Pancreas (tissue), 10 donors: ENCODE data around the gene PDE6B. TPM values are rescaled to one million over a fixed set of nuclear protein-coding genes. Genes with fewer than 3 reads are reported as not detected.

Experiments
- ATAC-seq, 4 donors: fragments of 200-7000 bp; cut with Tn5 transposase; one replicate each; pipeline versions ENCODE4 v1.8.0 to v1.9.1; 2020; ENCODE audit warnings: mild to moderate bottlenecking in 4 of 4, moderate library complexity in 4 of 4
- DNase-seq, 6 donors: peaks; one replicate each; pipeline ENCODE4 v3.0.0-alpha.2; 2020
- FAIRE-seq: peaks from 2 replicates; lab custom pipeline; 2012; peaks lifted over from hg19 to GRCh38; lab: Jason Lieb, UNC
- H3K27ac ChIP-seq, 4 donors: fragments of 200-600 bp; sonication (generic); 1 replicate in 3 of 4; 2 replicates in 1 of 4; pipeline versions ENCODE4 v1.5.0 to v1.8.0; 2020
- H3K27me3 ChIP-seq, 4 donors: fragments of 200-600 bp; one replicate each; pipeline ENCODE4 v1.8.0; 2021
- H3K36me3 ChIP-seq, 3 donors: fragments of 200-600 bp; sonication (generic) in 1 of 3; one replicate each; pipeline versions ENCODE4 v1.5.0 to v1.8.0; 2020 to 2021
- H3K4me1 ChIP-seq, 3 donors: fragments of 200-600 bp; one replicate each; pipeline ENCODE4 v1.8.0; 2021
- H3K4me3 ChIP-seq, 4 donors: fragments of 200-600 bp; sonication (generic) in 2 of 4; one replicate each; pipeline versions ENCODE4 v1.5.0 to v1.8.0; 2020 to 2021
- H3K9me3 ChIP-seq, 4 donors: fragments of 200-600 bp; one replicate each; pipeline ENCODE4 v1.8.0; 2021
- CTCF ChIP-seq, 4 donors: fragments of 200-600 bp; sonication (generic) in 3 of 4; IDR thresholded peaks; one replicate each; pipeline versions ENCODE4 v1.5.0 to v1.8.0; 2021; ENCODE audit warnings: antibody characterized with exemption in 4 of 4
- WGBS, 2 donors: extraction: QIAGEN DNeasy Blood & Tissue Kit; methylation state at CpG; one replicate each; pipeline ENCODE4 v1.1.7; 2013; 5-methylcytosine and 5-hydroxymethylcytosine counted together
- intact Hi-C, 3 donors: fragments of 100-400 bp; cut with DNase I; formaldehyde crosslinking; loops; one replicate each; pipeline versions ENCODE4 v1.11.1 to v1.14.2; 2022
- polyA plus RNA-seq, 2 donors: library from polyadenylated mRNA; stranded (reverse); fragments of 200-250 nt; gene quantifications; one replicate each; pipeline ENCODE4 v1.2.3, GENCODE V29; 2013
- total RNA-seq, 6 donors: library from RNA; stranded (reverse); fragmentation: NEBNext Ultra II Directional in 4 of 6; extraction: Animal tissue kit (Norgen Biotek cat#: 25700) in 4 of 6; gene quantifications; one replicate each; pipeline versions ENCODE4 v1.2.1 to v1.2.4, GENCODE V29; 2021 to 2023
- donor health status: healthy with polysubstance abuse.
- donor health status: DM: no; HTN: no; CAD: no; lungs with moderate emphysema.
- donor health status: DM: no; HTN: no; CAD: no.
- donor health status: control.
- donor health status: control.
- donor health status: Bipolar disorder and iron deficiency.
- donor health status: DM: yes; HTN: yes; CAD: no.
- donor health status: DM: no; HTN: no; CAD: no.
- donor health status: DM: no; HTN: no; CAD: no.
- donor health status: DM: yes; HTN: yes; CAD: no.

The PDE6B gene
- total and polyA plus RNA-seq, 8 donors: 0.99 to 6.6 (median 2.9) TPM

GRCh38 chr4:663438-664428 lies 38.4 kb downstream of the PDE6B start:
- Histone ChIP-seq H3K4me1 (no peaks in the 10 kb centered on the region), H3K9me3 (no peaks in the 10 kb centered on the region), H3K36me3 (no peaks in the 10 kb centered on the region), H3K27me3 (no peaks in the 10 kb centered on the region), H3K27ac (peak overlapping the region in 1 of 4 donors; percentile 22), H3K4me3 (peak overlapping the region; percentile 44 to 61 (median 56))
- peak; percentile 73 to 87 (median 76) for ATAC-seq
- TF ChIP-seq CTCF (IDR thresholded peaks at IDR 0.05): no peak
- 3 to 4% methylated on average over 67 to 80 of the region's 80 CpGs for WGBS, 2 donors
- peak in 4 of 6 donors; percentile 14 to 72 (median 68) for DNase-seq
- FAIRE-seq: no peak
- intact Hi-C loops: no loop called here

GRCh38 chr4:664713-665231 lies 39.4 kb downstream of the PDE6B start:
- Histone ChIP-seq H3K27me3 (no peaks in the 10 kb centered on the region), H3K4me1 (no peaks in the 10 kb centered on the region), H3K36me3 (no peaks in the 10 kb centered on the region), H3K27ac (no peak overlapping the region), H3K9me3 (no peaks in the 10 kb centered on the region), H3K4me3 (no peak overlapping the region)
- ATAC-seq: no peak
- intact Hi-C loops: no loop called here
- TF ChIP-seq CTCF (IDR thresholded peaks at IDR 0.05): no peak
- 89 to 97% methylated on average over 24 of the region's 24 CpGs for WGBS, 2 donors
- peak in 4 of 6 donors; percentile 12 to 72 (median 40) for DNase-seq
- FAIRE-seq: no peak

GRCh38 chr4:665381-665750 lies 40.0 kb downstream of the PDE6B start:
- H3K9me3 ChIP-seq: no peaks in the 10 kb centered on the region
- H3K36me3 ChIP-seq: no peaks in the 10 kb centered on the region
- DNase-seq: peak in 2 of 6 donors; percentile 42 to 57
- intact Hi-C loops: no loop called here
- no peak for ATAC-seq
- FAIRE-seq: no peak
- no peaks in the 10 kb centered on the region for H3K4me1 ChIP-seq
- H3K27me3 ChIP-seq: no peaks in the 10 kb centered on the region
- WGBS, 2 donors: 70 to 88% methylated on average over 12 of the region's 12 CpGs
- no peak overlapping the region for H3K4me3 ChIP-seq
- H3K27ac ChIP-seq: no peak overlapping the region
- no peak for TF ChIP-seq CTCF (IDR thresholded peaks at IDR 0.05)

GRCh38 chr4:665751-666435 lies 40.5 kb downstream of the PDE6B start:
- Histone ChIP-seq H3K36me3 (no peaks in the 10 kb centered on the region), H3K4me3 (no peak overlapping the region), H3K27me3 (no peaks in the 10 kb centered on the region), H3K27ac (no peak overlapping the region), H3K4me1 (no peaks in the 10 kb centered on the region), H3K9me3 (no peaks in the 10 kb centered on the region)
- DNase-seq (peak in 2 of 6 donors; percentile 22 to 69), ATAC-seq (no peak), FAIRE-seq (no peak)
- WGBS, 2 donors: 57 to 70% methylated on average over 21 to 22 of the region's 22 CpGs
- no peak for TF ChIP-seq CTCF (IDR thresholded peaks at IDR 0.05)
- intact Hi-C loops: no loop called here
